ENCODE measurements around the gene LRRC25. TPM values are rescaled to one million over a fixed set of nuclear protein-coding genes. Genes with fewer than 3 reads are reported as not detected.

Gene LRRC25
- total RNA-seq, 4 donors from 2014 or later: 8.3 to 32.0 (median 18.7) TPM

DNA sequence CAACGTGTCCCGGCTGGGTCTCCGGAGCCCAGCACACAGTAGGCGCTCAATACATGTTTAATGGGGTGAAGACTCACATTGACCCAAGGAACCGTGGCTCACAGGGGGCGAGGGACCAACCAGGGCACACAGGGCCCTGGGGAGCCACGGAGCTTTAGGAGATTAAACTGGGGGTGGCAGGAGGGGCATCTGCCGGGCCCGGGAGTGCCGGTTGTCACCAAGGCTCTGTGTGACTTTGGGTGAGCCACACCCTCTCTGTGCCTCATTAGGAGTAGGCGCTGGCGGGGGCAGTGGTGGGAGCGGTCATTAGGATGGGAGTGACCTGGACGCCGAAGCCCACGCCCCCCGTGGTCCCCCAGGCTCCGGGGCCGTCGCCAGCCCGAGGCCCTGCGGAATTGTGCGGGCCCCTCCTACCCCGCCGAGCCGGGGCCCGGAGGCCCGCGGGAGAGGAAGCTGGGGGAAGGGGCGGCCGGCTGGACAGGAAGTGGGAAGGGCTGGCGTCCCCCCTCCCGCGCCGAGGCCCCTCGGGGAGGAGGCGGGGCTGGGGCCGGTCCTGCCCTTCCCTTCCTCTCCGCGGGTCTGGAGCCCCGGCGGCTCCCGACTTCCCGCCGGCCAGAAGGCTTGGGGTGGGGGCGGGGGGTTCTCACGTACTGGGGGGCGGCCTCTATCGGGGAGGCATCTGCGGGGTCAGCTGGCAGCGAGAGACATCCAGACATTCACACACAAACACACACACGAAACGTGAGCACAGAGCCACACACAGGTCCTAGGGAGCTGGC is 20.0 kb upstream of the LRRC25 start:
- TF ChIP-seq, protein P1, sequence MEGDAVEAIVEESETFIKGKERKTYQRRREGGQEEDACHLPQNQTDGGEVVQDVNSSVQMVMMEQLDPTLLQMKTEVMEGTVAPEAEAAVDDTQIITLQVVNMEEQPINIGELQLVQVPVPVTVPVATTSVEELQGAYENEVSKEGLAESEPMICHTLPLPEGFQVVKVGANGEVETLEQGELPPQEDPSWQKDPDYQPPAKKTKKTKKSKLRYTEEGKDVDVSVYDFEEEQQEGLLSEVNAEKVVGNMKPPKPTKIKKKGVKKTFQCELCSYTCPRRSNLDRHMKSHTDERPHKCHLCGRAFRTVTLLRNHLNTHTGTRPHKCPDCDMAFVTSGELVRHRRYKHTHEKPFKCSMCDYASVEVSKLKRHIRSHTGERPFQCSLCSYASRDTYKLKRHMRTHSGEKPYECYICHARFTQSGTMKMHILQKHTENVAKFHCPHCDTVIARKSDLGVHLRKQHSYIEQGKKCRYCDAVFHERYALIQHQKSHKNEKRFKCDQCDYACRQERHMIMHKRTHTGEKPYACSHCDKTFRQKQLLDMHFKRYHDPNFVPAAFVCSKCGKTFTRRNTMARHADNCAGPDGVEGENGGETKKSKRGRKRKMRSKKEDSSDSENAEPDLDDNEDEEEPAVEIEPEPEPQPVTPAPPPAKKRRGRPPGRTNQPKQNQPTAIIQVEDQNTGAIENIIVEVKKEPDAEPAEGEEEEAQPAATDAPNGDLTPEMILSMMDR (IDR thresholded peaks at IDR 0.05; ENCODE audit: low read depth): no peak

DNA sequence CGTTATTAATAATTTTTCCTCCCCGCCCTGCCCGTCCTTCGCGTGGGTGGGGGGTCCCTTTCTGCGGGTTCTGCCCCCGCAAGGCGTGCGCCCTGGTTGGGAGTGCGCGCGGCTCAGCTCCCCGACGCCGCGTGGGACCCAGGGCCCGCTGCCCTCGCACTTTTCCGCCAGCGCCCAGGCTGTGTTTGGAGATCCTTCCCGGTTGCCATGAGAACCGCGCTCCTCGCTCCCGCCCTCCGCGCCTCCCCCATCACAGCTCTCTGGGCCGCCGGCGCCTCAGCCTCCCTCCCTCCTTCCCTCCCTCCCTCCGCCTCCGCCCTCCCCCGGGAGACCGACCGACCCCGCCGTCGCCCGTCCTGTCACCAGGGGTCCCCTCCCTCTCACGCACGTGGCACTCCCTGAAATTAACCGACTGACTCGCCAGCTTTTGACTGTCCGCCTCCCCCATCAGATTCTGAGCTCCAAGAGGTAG is 19.4 kb upstream of the LRRC25 start:
- TF ChIP-seq, protein P1 (IDR thresholded peaks at IDR 0.05; ENCODE audit: low read depth): no peak

DNA sequence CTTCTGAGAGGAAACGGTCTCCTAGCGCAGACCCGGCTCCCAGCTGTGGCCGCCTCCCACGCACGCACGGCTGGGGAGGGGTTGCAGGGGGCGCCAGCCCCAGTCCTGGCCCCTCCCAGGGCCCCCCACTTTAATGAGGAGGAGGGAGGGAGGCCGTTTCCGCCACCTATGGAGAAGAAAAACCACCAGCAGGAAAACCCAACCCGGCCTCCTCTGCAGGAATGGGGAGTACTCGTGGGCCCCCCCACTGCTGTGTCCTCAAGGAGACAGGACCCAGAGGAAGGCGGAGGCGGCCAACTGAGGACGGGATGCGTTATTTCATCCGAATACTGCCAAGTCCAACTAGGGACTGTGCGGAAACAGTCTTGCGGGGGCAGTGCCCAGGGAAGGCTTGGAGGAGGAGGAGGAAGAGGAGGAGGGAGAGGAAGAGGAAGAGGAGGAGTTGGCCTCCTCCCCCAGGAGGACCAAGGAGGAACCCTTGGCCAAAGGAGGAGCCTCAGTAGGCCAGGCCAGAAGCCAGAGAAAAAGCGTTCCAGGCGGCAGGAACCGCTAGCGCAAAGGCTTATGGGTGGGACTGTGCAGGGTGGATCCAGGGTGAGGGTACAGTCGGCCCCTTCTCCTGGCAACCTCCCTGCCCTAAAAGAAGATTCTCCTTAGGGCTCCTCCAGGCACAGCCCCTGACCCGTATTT is 17.9 kb upstream of the LRRC25 start:
- TF ChIP-seq, protein P1 (IDR thresholded peaks at IDR 0.05; ENCODE audit: low read depth): no peak

DNA sequence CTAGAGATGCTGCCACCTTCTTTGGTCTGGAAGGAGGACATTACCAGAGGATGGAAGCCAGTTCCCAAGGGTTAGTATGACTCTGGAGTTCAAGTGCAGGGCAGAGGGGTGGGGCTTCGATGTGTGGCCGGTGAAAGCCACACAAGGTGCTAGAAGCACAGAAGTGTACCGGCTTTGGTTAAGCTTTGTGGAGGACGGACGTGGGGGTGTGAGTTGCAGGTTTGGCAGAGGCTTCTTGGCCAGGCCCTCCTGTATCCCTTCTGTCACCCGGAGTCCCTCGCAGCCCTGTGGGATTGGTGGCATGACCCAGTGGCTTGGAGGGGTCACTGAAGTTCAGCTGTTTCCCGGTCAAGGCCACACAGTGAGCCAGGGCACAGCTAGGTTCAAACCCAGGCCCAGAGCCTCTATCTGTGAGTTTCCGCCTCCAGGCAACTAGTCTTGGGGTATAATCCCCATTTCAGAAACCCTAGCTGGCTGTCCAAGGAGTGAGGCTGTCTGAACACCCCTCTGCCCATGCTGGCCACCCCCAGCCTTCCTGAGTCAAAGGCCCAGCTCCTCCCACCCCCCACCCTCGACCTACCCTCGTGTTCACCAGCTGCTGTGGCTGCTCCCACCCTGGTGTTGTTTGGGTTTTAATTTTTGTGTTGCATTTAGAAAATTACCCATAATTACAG is 17.2 kb upstream of the LRRC25 start:
- TF ChIP-seq, protein P1 (IDR thresholded peaks at IDR 0.05; ENCODE audit: low read depth): no peak

DNA sequence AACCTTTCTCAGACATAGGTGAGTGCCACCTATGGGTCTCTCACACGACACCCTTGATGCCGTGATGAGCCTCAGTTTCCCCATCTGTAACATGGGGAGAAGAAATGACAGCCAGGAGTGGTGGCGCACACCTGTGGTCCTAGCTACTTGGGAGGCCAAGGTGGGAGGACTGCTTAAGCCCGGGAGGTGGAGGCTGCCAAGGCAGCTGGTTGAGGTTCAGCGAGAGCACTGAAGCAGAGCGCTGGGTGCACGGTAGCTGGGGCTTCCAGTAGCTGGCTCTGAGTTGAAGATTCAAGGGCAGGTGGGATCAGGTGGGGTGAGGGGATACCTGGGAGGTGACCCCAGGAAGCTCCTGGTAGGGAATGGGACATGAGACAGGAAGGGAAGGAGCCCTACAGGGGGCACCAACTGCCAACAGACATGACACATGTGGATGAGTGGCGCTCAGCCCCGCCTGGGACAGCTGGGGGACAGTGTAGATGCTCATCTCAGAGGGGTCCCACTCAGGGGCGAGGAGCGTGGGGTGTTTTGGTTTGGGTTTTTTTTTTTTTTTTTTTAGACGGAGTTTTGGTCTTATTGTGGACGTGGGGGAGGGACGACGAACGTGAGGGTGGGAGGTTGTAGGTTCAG is 15.3 kb upstream of the LRRC25 start:
- TF ChIP-seq, protein P1 (IDR thresholded peaks at IDR 0.05; ENCODE audit: low read depth): no peak

DNA sequence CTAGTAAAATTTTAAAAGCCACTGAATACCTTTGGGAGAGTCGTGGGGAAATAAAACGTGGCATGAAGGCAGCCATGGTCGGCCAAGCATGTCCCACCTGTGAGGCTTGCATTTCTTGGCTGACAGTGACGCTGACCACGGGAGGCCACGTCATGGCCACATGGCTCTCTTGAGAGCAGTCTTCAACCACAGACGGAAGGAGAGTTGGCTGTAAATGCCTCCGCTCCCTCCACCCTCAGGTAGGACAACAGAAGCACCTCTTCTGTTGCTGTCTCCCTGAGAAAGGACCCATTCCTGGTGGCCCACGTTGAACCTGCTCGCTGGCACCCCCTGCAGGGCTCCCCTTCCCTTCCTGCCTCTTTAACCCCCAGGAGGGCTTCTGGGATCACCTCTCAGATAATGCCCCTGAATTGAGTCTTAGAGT is 10.6 kb upstream of the LRRC25 start:
- TF ChIP-seq, protein P1 (IDR thresholded peaks at IDR 0.05; ENCODE audit: low read depth): no peak

Data from subcutaneous adipose tissue (tissue), 4 donors.